Measurements from ENCODE around the gene NDUFB5. TPM values are rescaled to one million over a fixed set of nuclear protein-coding genes. Genes with fewer than 3 reads are reported as not detected.

NDUFB5 gene
- total and polyA plus RNA-seq, 2 donors (not counting 1 experiment from before 2014, with no cell fraction given), result 16.1 to 52.9 TPM

GRCh38 chr3:179558742-179559364, 45.7 kb upstream of the NDUFB5 start:
- peaks cover 4% of the 10 kb centered on the region for H3K79me2 ChIP-seq (ENCODE audit: control insufficient read depth, insufficient read depth, low read length)
- Mint-ChIP-seq H3K9me3 (ENCODE audit: insufficient read depth) (no peaks in the 10 kb centered on the region), H3K27ac (no peak overlapping the region), H3K4me3 (no peak overlapping the region), H3K27me3 (no peaks in the 10 kb centered on the region), H3K4me1 (peaks cover 11% of the 10 kb centered on the region)
- POLR2A ChIA-PET, result no interaction called here
- TF ChIP-seq EZH2 (IDR thresholded peaks at IDR 0.05; ENCODE audit: borderline replicate concordance, insufficient read depth, low read depth, low read length, poor library complexity, severe bottlenecking) (no peak), CTCF (IDR thresholded peaks at IDR 0.05) (peak; percentile 90)
- intact Hi-C loops (cut with micrococcal nuclease), result loop anchor here (1.0 to 10.0 kb wide), 4 partner anchors 113 to 454 kb away; no protein-coding TSS in a partner anchor
- no peak overlapping the region for H3K9ac ChIP-seq (ENCODE audit: low read length)
- H3K9me3 ChIP-seq (ENCODE audit: control extremely low read depth in 1 of 3, control insufficient read depth in 2 of 3, insufficient read depth in 1 of 3, low read length in 2 of 3), result no peaks in the 10 kb centered on the region
- no peak for ATAC-seq (ENCODE audit: low read depth)
- no peak overlapping the region for H3K27ac ChIP-seq (ENCODE audit: low read length in 2 of 2)
- CTCF ChIA-PET, result interaction anchor here (0.9 to 2.4 kb wide), 11 partner anchors 12 to 238 kb away, joined by 3 to 14 read pairs (median 4); no protein-coding TSS in a partner anchor
- H3K36me3 ChIP-seq (replicated peaks in 1 of 2; ENCODE audit: control extremely low read depth in 1 of 2, control insufficient read depth in 1 of 2, extremely low read depth in 1 of 2, insufficient read depth in 2 of 2, low read length in 1 of 2), result no peaks in the 10 kb centered on the region
- no peak overlapping the region for H3K4me3 ChIP-seq (ENCODE audit: control extremely low read depth in 1 of 5, extremely low read depth in 1 of 5, insufficient read depth in 1 of 5, low read depth in 2 of 5, low read length in 4 of 5)
- peak; percentile 74 for DNase-seq
- H3K27me3 ChIP-seq (replicated peaks in 1 of 4; ENCODE audit: control extremely low read depth in 1 of 4, control insufficient read depth in 3 of 4, insufficient read depth in 4 of 4, low read length in 3 of 4), result no peaks in the 10 kb centered on the region
- peaks cover 2% of the 10 kb centered on the region for H4K20me1 ChIP-seq (ENCODE audit: control insufficient read depth, insufficient read depth, low read length, poor library complexity, severe bottlenecking)
- 0% methylated on average over 2 of the region's 3 CpGs for whole genome bisulfite sequencing (ENCODE audit: insufficient coverage)
- no peak overlapping the region for H2AFZ ChIP-seq (ENCODE audit: insufficient read depth, low read depth, low read length, poor library complexity, severe bottlenecking)
- no peak overlapping the region for H3K4me2 ChIP-seq (replicated peaks; ENCODE audit: low read depth, low read length, poor library complexity, severe bottlenecking)
- H3K4me1 ChIP-seq (ENCODE audit: control insufficient read depth in 2 of 2, insufficient read depth in 2 of 2, low read length in 2 of 2), result peaks cover 3 to 6% of the 10 kb centered on the region in 2 donors

GRCh38 chr3:179560791-179561190, 43.8 kb upstream of the NDUFB5 start:
- no peak overlapping the region for H3K27ac Mint-ChIP-seq

More at GRCh38 chr3:179560791-179561190, 43.8 kb upstream of the NDUFB5 start:
- CTCF ChIA-PET, result interaction anchor here (0.7 to 3.9 kb wide), 6 partner anchors 29 to 239 kb away, joined by 3 to 24 read pairs (median 6); no protein-coding TSS in a partner anchor
- no peak overlapping the region for H3K9ac ChIP-seq (ENCODE audit: low read length)
- no peaks in the 10 kb centered on the region for H3K9me3 ChIP-seq (ENCODE audit: control extremely low read depth in 1 of 3, control insufficient read depth in 2 of 3, insufficient read depth in 1 of 3, low read length in 2 of 3)
- H3K36me3 ChIP-seq (replicated peaks in 1 of 2; ENCODE audit: control extremely low read depth in 1 of 2, control insufficient read depth in 1 of 2, extremely low read depth in 1 of 2, insufficient read depth in 2 of 2, low read length in 1 of 2), result no peaks in the 10 kb centered on the region
- H3K4me1 ChIP-seq (ENCODE audit: control insufficient read depth in 2 of 2, insufficient read depth in 2 of 2, low read length in 2 of 2), result peaks cover 9% of the 10 kb centered on the region in 2 donors
- ATAC-seq (ENCODE audit: low read depth), result no peak
- H3K4me2 ChIP-seq (replicated peaks; ENCODE audit: low read depth, low read length, poor library complexity, severe bottlenecking), result no peak overlapping the region
- no peak overlapping the region for H3K4me3 Mint-ChIP-seq
- H3K27ac ChIP-seq (ENCODE audit: low read length in 2 of 2), result no peak overlapping the region
- TF ChIP-seq CTCF (IDR thresholded peaks at IDR 0.05) (no peak), EZH2 (IDR thresholded peaks at IDR 0.05; ENCODE audit: borderline replicate concordance, insufficient read depth, low read depth, low read length, poor library complexity, severe bottlenecking) (no peak)
- no peak overlapping the region for H3K4me3 ChIP-seq (ENCODE audit: control extremely low read depth in 1 of 5, extremely low read depth in 1 of 5, insufficient read depth in 1 of 5, low read depth in 2 of 5, low read length in 4 of 5)
- H3K9me3 Mint-ChIP-seq (ENCODE audit: insufficient read depth), result no peaks in the 10 kb centered on the region
- no peak overlapping the region for H2AFZ ChIP-seq (ENCODE audit: insufficient read depth, low read depth, low read length, poor library complexity, severe bottlenecking)
- POLR2A ChIA-PET, result interaction anchor here (0.7 kb wide), 1 partner anchor 494 kb away, joined by 5 read pairs; no protein-coding TSS in a partner anchor
- H4K20me1 ChIP-seq (ENCODE audit: control insufficient read depth, insufficient read depth, low read length, poor library complexity, severe bottlenecking), result peaks cover 11% of the 10 kb centered on the region
- WGBS (ENCODE audit: insufficient coverage), result no CpG with 5 or more reads among the region's 1 CpG
- no peaks in the 10 kb centered on the region for H3K27me3 ChIP-seq (replicated peaks in 1 of 4; ENCODE audit: control extremely low read depth in 1 of 4, control insufficient read depth in 3 of 4, insufficient read depth in 4 of 4, low read length in 3 of 4)
- no peaks in the 10 kb centered on the region for H3K27me3 Mint-ChIP-seq
- DNase-seq, result no peak
- H3K79me2 ChIP-seq (ENCODE audit: control insufficient read depth, insufficient read depth, low read length), result peaks cover 23% of the 10 kb centered on the region
- intact Hi-C loops (cut with micrococcal nuclease), result no loop called here
- peaks cover 21% of the 10 kb centered on the region for H3K4me1 Mint-ChIP-seq
